HEK293 (cell line): ENCODE data around the gene CACNA2D1.

Experiments used
- CTCF ChIA-PET: fragments of 350-600 bp; formaldehyde crosslinking; extraction: SDS; loops from one replicate; lab custom pipeline; 2021; ENCODE audit warnings: antibody characterized with exemption; lab: Yijun Ruan, JAX
- POLR2A ChIA-PET: fragments of 300-600 bp; formaldehyde crosslinking; extraction: SDS; loops from one replicate; lab custom pipeline; 2020; ENCODE audit warnings: antibody characterized with exemption, inconsistent platforms; lab: Yijun Ruan, JAX
- H3K27ac ChIP-seq: fragments of 200-500 bp; sonication (Bioruptor generic); 2 replicates; pipeline ENCODE4 v1.5.1; 2014; ENCODE audit warnings: low read depth, low read length, control low read depth, inconsistent platforms; ENCODE audit errors: extremely low read depth
- H3K36me3 ChIP-seq, 2 experiments: fragments of 200-500 bp in 1 of 2; sonication (Bioruptor generic) in 1 of 2; 1 replicate in 1 of 2; 2 replicates in 1 of 2; pipeline ENCODE4 v1.5.1; 2014 to 2017; ENCODE audit warnings: inconsistent platforms in 2 of 2, low read length in 2 of 2; ENCODE audit not compliant: control insufficient read depth in 2 of 2, insufficient read depth in 1 of 2
- H3K4me1 ChIP-seq: fragments of 200-500 bp; sonication (Bioruptor generic); 2 replicates; pipeline ENCODE4 v1.5.1; 2014; ENCODE audit warnings: mild to moderate bottlenecking, low read length, inconsistent platforms; ENCODE audit not compliant: control insufficient read depth, insufficient read depth
- H3K4me3 ChIP-seq: 2 replicates; pipeline ENCODE4 v1.5.1; 2011; ENCODE audit warnings: low read depth, mild to moderate bottlenecking, control low read depth, low read length, moderate library complexity
- H3K9me3 ChIP-seq: fragments of 200-500 bp; sonication (Bioruptor generic); 2 replicates; pipeline ENCODE4 v1.5.1; 2014; ENCODE audit warnings: low read depth, low read length, inconsistent platforms; ENCODE audit not compliant: control insufficient read depth, insufficient read depth
- SP7 ChIP-seq: fragments of 450-650 bp; formaldehyde crosslinking; IDR thresholded peaks from 2 replicates; pipeline ENCODE4 v1.5.1; 2016; ENCODE audit warnings: missing biosample characterization, missing genetic modification characterization
- ZBTB1 ChIP-seq: fragments of 450-650 bp; formaldehyde crosslinking; IDR thresholded peaks from 2 replicates; pipeline ENCODE4 v1.5.1; 2016; ENCODE audit warnings: missing biosample characterization, missing genetic modification characterization
- ZNF274 ChIP-seq, 2 experiments: fragments of 200-500 bp in 1 of 2; fragments of 450-650 bp in 1 of 2; sonication (Bioruptor generic) in 1 of 2; formaldehyde crosslinking in 1 of 2; IDR thresholded peaks; 2 replicates each; pipeline versions ENCODE4 v1.5.1 to v1.6.1; 2014 to 2016; ENCODE audit warnings: borderline replicate concordance in 1 of 2, inconsistent platforms in 1 of 2, low read length in 1 of 2, missing biosample characterization in 1 of 2, missing genetic modification characterization in 1 of 2
- ZNF292 ChIP-seq: fragments of 450-650 bp; formaldehyde crosslinking; IDR thresholded peaks from 2 replicates; pipeline ENCODE4 v1.5.1; 2016; ENCODE audit warnings: low read depth, missing biosample characterization, missing genetic modification characterization, borderline replicate concordance
- ZNF354C ChIP-seq: fragments of 450-650 bp; formaldehyde crosslinking; IDR thresholded peaks from 2 replicates; pipeline ENCODE4 v1.5.1; 2016; ENCODE audit warnings: missing biosample characterization, missing genetic modification characterization, low read depth, borderline replicate concordance
- ZNF423 ChIP-seq: fragments of 450-650 bp; formaldehyde crosslinking; IDR thresholded peaks from 2 replicates; pipeline ENCODE4 v1.5.1; 2016; ENCODE audit warnings: missing biosample characterization, missing genetic modification characterization
- ZNF747 ChIP-seq: fragments of 450-650 bp; formaldehyde crosslinking; IDR thresholded peaks from 2 replicates; pipeline ENCODE4 v1.5.1; 2016; ENCODE audit warnings: missing biosample characterization, missing genetic modification characterization
- ZSCAN23 ChIP-seq: fragments of 450-650 bp; formaldehyde crosslinking; IDR thresholded peaks from 2 replicates; pipeline ENCODE4 v1.5.1; 2016; ENCODE audit warnings: missing biosample characterization, missing genetic modification characterization
- ZXDB ChIP-seq: fragments of 450-650 bp; formaldehyde crosslinking; IDR thresholded peaks from 2 replicates; pipeline ENCODE4 v1.5.1; 2016; ENCODE audit warnings: missing biosample characterization, missing genetic modification characterization
- TF ChIP-seq, protein P1 (sequence below): fragments of 450-650 bp; formaldehyde crosslinking; IDR thresholded peaks from 2 replicates; pipeline ENCODE4 v1.5.1; 2017; ENCODE audit warnings: missing biosample characterization, missing genetic modification characterization
- TF ChIP-seq, protein P2 (sequence below): fragments of 450-650 bp; formaldehyde crosslinking; IDR thresholded peaks from 2 replicates; pipeline ENCODE4 v1.5.1; 2017; ENCODE audit warnings: missing biosample characterization, missing genetic modification characterization
- TF ChIP-seq, protein P3 (sequence below): fragments of 450-650 bp; formaldehyde crosslinking; IDR thresholded peaks from 2 replicates; pipeline ENCODE4 v1.5.1; 2016; ENCODE audit warnings: missing biosample characterization, missing genetic modification characterization
- TF ChIP-seq, protein P4 (sequence below): fragments of 450-650 bp; formaldehyde crosslinking; IDR thresholded peaks from 2 replicates; pipeline ENCODE4 v1.5.1; 2016; ENCODE audit warnings: missing biosample characterization, missing genetic modification characterization, low read depth

The CACNA2D1 gene

DNA sequence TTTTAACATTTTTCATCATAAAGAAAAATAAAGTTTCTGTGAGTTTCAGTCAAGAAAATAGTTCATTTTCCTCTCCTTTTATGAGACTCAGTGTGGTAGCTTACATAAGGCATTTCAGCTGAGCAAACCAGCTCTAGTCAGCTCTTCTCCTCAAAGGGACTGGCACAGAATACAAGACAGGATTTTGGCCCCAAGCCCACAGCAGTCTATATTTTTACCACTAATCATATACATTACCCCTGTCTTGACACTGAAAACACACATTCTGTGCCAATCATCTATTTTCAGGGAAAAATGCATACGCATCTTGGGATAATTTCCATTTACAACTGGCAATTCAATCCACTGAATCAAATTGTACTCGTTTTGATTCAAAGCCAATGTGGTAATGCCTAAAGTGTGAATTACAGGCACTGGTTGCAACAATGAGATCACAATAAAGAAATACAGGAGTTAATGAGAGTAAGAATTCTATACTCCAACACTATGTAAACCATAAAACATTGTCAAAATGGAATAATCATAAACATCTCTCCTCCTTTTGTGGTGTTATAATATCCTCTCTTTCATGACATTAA, 186.4 kb downstream of the CACNA2D1 start:
- POLR2A ChIA-PET, result no interaction called here
- Histone ChIP-seq H3K4me1 (no peaks in the 10 kb centered on the region), H3K4me3 (no peak overlapping the region), H3K9me3 (no peaks in the 10 kb centered on the region), H3K27ac (no peak overlapping the region), H3K36me3 (no peaks in the 10 kb centered on the region)
- CTCF ChIA-PET, result interaction anchor here (0.6 kb wide), 1 partner anchor 463 kb away, joined by 3 read pairs; no protein-coding TSS in a partner anchor
- TF ChIP-seq, protein P1, sequence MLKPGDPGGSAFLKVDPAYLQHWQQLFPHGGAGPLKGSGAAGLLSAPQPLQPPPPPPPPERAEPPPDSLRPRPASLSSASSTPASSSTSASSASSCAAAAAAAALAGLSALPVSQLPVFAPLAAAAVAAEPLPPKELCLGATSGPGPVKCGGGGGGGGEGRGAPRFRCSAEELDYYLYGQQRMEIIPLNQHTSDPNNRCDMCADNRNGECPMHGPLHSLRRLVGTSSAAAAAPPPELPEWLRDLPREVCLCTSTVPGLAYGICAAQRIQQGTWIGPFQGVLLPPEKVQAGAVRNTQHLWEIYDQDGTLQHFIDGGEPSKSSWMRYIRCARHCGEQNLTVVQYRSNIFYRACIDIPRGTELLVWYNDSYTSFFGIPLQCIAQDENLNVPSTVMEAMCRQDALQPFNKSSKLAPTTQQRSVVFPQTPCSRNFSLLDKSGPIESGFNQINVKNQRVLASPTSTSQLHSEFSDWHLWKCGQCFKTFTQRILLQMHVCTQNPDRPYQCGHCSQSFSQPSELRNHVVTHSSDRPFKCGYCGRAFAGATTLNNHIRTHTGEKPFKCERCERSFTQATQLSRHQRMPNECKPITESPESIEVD (tag by site-specific recombination), result peak; percentile 81
- no peak for TF ChIP-seq ZNF747 (tag by site-specific recombination)
- TF ChIP-seq ZNF274 (IDR thresholded peaks at IDR 0.05; ENCODE audit: low read length), result no peak
- TF ChIP-seq ZNF274 (tag by site-specific recombination; IDR thresholded peaks at IDR 0.05; ENCODE audit: borderline replicate concordance), result no peak
- TF ChIP-seq SP7, result peak; percentile 29; the same call in 1 of the 2 replicates
- TF ChIP-seq, all 188 proteins: peak for 2

DNA sequence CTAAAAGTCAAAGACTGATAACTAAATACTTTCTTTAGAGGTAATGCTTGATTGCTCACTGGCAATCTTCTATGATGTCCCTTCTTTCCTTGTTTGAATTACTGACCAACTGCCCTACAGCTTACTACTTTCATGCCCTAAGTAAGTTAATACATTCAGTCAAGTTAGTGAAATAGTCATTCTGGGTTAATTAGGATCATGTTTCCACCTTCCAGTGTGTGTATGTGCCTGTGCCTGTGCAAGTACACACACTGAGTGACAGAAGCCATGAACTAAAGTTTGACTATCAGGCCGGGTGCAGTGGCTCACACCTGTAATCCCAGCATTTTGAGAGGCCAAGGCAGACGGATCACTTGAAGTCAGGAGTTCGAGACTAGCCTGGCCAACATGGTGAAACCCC, 187.9 kb downstream of the CACNA2D1 start:
- Histone ChIP-seq H3K9me3 (no peaks in the 10 kb centered on the region), H3K4me3 (no peak overlapping the region), H3K27ac (no peak overlapping the region), H3K36me3 (no peaks in the 10 kb centered on the region), H3K4me1 (no peaks in the 10 kb centered on the region)
- POLR2A ChIA-PET, result no interaction called here
- no peak for TF ChIP-seq ZSCAN23 (tag by site-specific recombination)
- TF ChIP-seq, protein P2, sequence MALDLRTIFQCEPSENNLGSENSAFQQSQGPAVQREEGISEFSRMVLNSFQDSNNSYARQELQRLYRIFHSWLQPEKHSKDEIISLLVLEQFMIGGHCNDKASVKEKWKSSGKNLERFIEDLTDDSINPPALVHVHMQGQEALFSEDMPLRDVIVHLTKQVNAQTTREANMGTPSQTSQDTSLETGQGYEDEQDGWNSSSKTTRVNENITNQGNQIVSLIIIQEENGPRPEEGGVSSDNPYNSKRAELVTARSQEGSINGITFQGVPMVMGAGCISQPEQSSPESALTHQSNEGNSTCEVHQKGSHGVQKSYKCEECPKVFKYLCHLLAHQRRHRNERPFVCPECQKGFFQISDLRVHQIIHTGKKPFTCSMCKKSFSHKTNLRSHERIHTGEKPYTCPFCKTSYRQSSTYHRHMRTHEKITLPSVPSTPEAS, result 0 out of 2 replicates have a peak, but pooled peaks have one; percentile 22
- CTCF ChIA-PET, result no interaction called here

DNA sequence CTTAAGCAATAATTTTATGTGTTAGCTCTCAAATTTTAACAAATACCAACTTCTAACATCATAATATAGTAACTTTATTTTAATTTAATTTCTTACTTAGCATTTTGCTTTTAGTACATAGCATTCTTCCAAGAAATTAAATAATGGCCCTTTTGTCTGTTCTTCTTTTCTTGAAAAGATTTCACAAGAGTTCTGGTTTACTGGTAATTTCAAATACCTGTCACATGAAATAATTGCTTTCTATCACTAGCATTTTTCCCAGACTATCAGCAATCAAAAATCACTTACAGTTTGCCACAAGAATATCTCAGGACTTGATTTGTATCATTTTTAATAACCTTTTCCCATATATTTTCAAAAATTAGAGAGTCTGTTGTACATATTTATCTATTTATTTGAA, 193.0 kb downstream of the CACNA2D1 start:
- CTCF ChIA-PET, result interaction anchor here (0.6 to 0.9 kb wide), 2 partner anchors 19 to 669 kb away, joined by 3 to 5 read pairs; no protein-coding TSS in a partner anchor
- no peaks in the 10 kb centered on the region for H3K9me3 ChIP-seq
- TF ChIP-seq ZNF423 (tag by site-specific recombination) (no peak), ZNF292 (tag by site-specific recombination) (no peak), ZXDB (tag by site-specific recombination) (no peak), ZBTB1 (tag by site-specific recombination) (no peak), ZNF354C (tag by site-specific recombination) (no peak)
- TF ChIP-seq, protein P3, sequence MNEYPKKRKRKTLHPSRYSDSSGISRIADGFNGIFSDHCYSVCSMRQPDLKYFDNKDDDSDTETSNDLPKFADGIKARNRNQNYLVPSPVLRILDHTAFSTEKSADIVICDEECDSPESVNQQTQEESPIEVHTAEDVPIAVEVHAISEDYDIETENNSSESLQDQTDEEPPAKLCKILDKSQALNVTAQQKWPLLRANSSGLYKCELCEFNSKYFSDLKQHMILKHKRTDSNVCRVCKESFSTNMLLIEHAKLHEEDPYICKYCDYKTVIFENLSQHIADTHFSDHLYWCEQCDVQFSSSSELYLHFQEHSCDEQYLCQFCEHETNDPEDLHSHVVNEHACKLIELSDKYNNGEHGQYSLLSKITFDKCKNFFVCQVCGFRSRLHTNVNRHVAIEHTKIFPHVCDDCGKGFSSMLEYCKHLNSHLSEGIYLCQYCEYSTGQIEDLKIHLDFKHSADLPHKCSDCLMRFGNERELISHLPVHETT, result no peak
- TF ChIP-seq, protein P4, sequence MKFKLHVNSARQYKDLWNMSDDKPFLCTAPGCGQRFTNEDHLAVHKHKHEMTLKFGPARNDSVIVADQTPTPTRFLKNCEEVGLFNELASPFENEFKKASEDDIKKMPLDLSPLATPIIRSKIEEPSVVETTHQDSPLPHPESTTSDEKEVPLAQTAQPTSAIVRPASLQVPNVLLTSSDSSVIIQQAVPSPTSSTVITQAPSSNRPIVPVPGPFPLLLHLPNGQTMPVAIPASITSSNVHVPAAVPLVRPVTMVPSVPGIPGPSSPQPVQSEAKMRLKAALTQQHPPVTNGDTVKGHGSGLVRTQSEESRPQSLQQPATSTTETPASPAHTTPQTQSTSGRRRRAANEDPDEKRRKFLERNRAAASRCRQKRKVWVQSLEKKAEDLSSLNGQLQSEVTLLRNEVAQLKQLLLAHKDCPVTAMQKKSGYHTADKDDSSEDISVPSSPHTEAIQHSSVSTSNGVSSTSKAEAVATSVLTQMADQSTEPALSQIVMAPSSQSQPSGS, result no peak
- POLR2A ChIA-PET, result no interaction called here
- no peaks in the 10 kb centered on the region for H3K4me1 ChIP-seq
- H3K36me3 ChIP-seq, result no peaks in the 10 kb centered on the region
- no peak overlapping the region for H3K4me3 ChIP-seq
- no peak overlapping the region for H3K27ac ChIP-seq
